Peyer's patch (tissue), 4 donors: ENCODE results near the gene NEU4. TPM values are rescaled to one million over a fixed set of nuclear protein-coding genes. Genes with fewer than 3 reads are reported as not detected.
"Not testable (repeated sequence)": the region's sequence is repeated elsewhere in the genome, so short reads cannot be mapped to it uniquely, and the experiment has no call there.

Experiments
- DNase-seq, 3 donors: peaks; one replicate each; pipeline ENCODE4 v3.0.0-alpha.2; 2017 to 2019
- H3K27ac ChIP-seq, 4 donors: fragments of 200-600 bp; sonication (generic); one replicate each; pipeline ENCODE4 v1.5.1; 2016 to 2019
- H3K27me3 ChIP-seq, 2 donors: fragments of 200-600 bp; sonication (generic); one replicate each; pipeline ENCODE4 v1.5.1; 2019
- H3K36me3 ChIP-seq, 3 donors: fragments of 200-600 bp; sonication (generic); one replicate each; pipeline ENCODE4 v1.5.1; 2016 to 2019
- H3K4me1 ChIP-seq, 4 donors: fragments of 200-600 bp; sonication (generic); one replicate each; pipeline ENCODE4 v1.5.1; 2016 to 2019
- H3K4me3 ChIP-seq, 4 donors: fragments of 200-600 bp; sonication (generic); 1 replicate in 3 of 4; 2 replicates in 1 of 4; pipeline ENCODE4 v1.5.1; 2016 to 2019; ENCODE audit warnings: mild to moderate bottlenecking in 1 of 4
- H3K9me3 ChIP-seq, 4 donors: fragments of 200-600 bp; sonication (generic); one replicate each; pipeline ENCODE4 v1.5.1; 2016 to 2019; ENCODE audit warnings: mild to moderate bottlenecking in 1 of 4
- POLR2A ChIP-seq, 2 donors: fragments of 450-650 bp; IDR thresholded peaks; one replicate each; pipeline ENCODE4 v1.5.1; 2017; ENCODE audit warnings: antibody characterized with exemption in 2 of 2, mild to moderate bottlenecking in 2 of 2, moderate library complexity in 2 of 2
- total RNA-seq, 4 donors: library from RNA; depleted of rRNA; stranded (reverse); fragments of >200 nt; gene quantifications; one replicate each; pipeline ENCODE4 v1.1.0, GENCODE V29; 2016
- TF ChIP-seq, protein P1 (sequence below), 6 experiments: fragments of 450-650 bp in 4 of 6; fragments of 200-600 bp in 2 of 6; sonication (generic) in 1 of 6; IDR thresholded peaks; one replicate each; pipeline ENCODE4 v1.5.1; 2017 to 2019; ENCODE audit warnings: antibody characterized with exemption in 6 of 6, mild to moderate bottlenecking in 3 of 6, moderate library complexity in 1 of 6

NEU4 gene
- total RNA-seq, 4 donors from 2014 or later, result 35.5 to 73.3 (median 55.9) TPM

DNA sequence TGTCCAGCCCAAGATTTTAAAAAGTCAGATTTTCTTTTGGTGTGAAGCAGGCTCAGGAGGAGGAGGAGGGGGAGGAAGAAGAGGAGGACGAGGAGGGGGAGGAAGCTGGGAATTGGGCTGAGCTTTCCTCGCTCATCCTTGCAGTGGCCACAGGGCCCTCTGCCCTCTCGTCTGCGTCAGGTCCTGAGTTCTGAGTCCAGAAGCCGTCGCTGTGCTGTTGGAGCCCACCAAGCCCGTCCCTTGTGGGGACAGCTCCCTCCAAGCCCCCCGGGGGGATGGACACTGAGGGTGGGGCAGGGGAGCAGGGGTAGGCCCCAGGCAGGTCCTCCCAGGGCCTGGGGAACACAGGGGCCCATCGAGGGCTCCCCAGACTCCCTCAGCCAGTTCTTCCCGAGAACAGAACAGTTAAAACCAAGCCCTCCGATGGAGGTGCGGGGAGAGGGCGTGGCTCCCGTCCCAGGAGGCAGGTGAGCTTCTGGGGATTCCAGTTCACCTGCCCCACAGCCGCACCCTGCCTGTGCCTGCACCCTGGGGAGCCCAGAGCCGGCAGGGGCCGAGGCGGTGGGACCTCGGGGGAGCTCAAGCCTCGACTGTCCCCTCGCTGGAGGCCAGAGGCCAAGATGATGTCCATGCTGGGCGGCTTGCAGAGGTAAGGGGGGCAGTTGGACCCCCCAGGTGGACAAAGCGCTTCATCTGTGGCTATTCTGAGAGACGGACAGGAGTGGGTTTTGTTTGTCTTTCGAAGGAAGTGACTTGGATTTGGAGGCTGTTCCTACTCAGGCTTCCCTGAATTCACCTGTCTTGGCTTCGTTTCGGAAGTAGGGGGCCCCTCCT, 32.4 kb upstream of the NEU4 start, which contains the start of gene GAL3ST2:
GAL3ST2 (plus strand) TSS at position 487 of the 834 bp plus-strand sequence; CDS start at position 621, 134 bp downstream.
- peaks cover 0 to 15% (median 5%) of the 10 kb centered on the region in 4 donors for H3K4me1 ChIP-seq
- peak in 1 of 3 donors; percentile 41 for DNase-seq
- no peak within 1 kb of the TSS for H3K27ac ChIP-seq
- no peaks in the 10 kb centered on the region for H3K36me3 ChIP-seq
- H3K27me3 ChIP-seq, result no peaks in the 10 kb centered on the region
- no peaks in the 10 kb centered on the region for H3K9me3 ChIP-seq
- no peak for TF ChIP-seq POLR2A (IDR thresholded peaks at IDR 0.05)
- TF ChIP-seq, protein P1, sequence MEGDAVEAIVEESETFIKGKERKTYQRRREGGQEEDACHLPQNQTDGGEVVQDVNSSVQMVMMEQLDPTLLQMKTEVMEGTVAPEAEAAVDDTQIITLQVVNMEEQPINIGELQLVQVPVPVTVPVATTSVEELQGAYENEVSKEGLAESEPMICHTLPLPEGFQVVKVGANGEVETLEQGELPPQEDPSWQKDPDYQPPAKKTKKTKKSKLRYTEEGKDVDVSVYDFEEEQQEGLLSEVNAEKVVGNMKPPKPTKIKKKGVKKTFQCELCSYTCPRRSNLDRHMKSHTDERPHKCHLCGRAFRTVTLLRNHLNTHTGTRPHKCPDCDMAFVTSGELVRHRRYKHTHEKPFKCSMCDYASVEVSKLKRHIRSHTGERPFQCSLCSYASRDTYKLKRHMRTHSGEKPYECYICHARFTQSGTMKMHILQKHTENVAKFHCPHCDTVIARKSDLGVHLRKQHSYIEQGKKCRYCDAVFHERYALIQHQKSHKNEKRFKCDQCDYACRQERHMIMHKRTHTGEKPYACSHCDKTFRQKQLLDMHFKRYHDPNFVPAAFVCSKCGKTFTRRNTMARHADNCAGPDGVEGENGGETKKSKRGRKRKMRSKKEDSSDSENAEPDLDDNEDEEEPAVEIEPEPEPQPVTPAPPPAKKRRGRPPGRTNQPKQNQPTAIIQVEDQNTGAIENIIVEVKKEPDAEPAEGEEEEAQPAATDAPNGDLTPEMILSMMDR (IDR thresholded peaks at IDR 0.05), result no peak
- no peak within 1 kb of the TSS for H3K4me3 ChIP-seq

DNA sequence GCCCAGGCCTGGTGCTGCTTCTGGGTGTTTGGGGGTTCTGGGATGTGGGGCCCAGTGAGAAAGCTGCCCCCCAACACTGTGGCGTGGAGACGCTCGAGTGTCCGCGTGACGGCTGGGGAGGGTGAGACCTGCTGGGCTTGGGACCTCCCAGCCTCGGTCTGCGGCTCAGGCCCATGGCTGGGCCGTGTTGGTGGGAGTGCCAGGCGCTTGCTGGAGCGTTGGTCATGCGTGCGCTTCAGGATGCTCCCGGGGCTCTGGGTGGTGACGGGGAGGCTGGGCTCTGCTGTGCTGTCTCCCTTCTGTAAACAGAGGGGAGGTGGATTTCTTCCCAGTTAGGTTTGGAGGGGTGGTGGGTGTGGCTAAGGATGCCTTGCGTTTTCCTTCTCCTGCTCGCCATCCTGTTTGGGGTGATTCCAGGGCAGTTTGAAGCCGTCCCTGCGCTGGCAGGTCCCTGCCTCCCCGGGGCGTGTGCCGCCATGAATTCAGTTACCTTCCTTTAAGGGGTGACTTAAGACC, 31.8 kb upstream of the NEU4 start:
- Histone ChIP-seq H3K27me3 (no peaks in the 10 kb centered on the region), H3K36me3 (no peaks in the 10 kb centered on the region), H3K9me3 (no peaks in the 10 kb centered on the region), H3K27ac (no peak overlapping the region), H3K4me3 (no peak overlapping the region), H3K4me1 (peaks cover 0 to 15% (median 2%) of the 10 kb centered on the region in 4 donors)
- TF ChIP-seq, protein P1 (IDR thresholded peaks at IDR 0.05), result no peak
- DNase-seq, result peak in 1 of 3 donors; percentile 34

DNA sequence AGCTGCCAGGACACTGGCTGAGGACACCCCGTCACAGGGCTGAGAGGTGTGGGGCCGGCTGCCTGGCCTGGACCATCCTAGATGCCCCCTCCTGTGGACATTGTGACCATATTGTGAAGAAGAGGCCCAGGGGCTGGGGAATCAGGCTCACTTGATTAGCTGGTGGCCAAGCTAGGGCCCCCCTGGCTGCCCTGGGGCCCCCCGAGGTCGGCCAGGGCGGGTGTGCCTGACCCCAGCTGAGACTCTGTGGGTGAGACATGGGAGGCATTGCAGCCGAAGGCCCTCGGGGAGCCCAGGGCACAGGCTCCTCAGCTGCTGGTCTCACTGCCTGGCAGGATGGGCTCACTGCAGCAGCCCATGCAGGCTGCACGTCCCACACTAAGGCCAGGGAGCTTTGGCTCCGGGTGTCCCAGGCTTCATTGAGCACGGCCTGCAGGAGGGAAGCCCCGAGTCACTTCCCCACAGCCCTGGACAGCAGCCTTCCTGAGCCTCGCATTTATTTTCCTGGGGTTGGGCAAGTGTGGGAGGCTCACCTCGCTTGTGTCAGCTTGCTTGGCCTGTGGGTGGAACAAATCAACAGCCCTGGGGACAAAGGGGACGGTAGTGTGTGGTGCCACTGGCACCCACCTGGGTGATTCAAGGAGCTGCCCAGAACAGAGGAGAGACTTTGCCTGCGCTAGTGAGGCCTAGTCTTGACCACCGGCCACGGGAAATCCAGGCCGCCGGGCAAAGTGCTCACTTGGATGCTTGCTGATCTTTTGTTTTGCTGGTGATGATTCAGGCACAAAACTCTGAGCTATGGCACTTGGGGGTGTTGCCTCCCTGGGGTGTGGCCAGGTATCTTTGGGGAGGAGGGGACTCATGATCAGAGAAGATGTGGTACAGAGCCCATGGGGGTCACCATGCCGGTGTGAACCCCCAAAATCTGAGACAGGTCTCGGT, 31.0 kb upstream of the NEU4 start:
- TF ChIP-seq POLR2A (IDR thresholded peaks at IDR 0.05), result no peak
- TF ChIP-seq, protein P1 (IDR thresholded peaks at IDR 0.05), result no peak
- DNase-seq, result peak in 1 of 3 donors; percentile 36
- no peak overlapping the region for H3K4me3 ChIP-seq
- no peak overlapping the region for H3K27ac ChIP-seq
- H3K36me3 ChIP-seq, result no peaks in the 10 kb centered on the region
- no peaks in the 10 kb centered on the region for H3K9me3 ChIP-seq
- peaks cover 0 to 15% (median 0%) of the 10 kb centered on the region in 4 donors for H3K4me1 ChIP-seq
- no peaks in the 10 kb centered on the region for H3K27me3 ChIP-seq

DNA sequence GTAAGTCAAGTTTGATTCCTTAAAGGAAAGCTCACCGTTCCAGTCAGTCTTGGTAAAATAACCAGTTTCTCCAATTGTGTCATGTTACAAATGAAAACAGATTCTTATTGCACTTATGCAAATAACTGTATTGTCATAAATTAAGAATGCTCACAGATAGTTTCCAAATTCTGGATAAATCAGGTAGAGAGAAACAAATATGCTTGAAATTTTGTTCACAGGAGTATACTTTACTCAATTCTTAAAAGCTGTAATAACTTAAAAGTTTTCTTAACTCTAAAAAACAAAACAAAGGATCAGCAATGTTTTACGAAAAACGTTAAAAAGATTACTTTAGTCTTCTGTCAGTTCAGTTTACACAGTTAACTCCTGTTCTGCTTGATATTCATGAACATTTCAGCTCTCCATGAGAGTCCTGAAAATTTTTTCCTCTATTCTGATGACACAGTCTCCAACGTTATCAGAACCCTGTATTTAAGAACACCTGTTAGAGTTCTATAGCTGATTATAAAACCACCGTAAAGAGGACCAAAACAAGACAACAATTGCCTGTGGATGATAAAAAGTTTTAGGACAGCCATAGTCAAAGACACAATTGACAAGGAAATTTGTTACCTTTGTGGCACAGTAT, 27.9 kb upstream of the NEU4 start:
- Histone ChIP-seq H3K4me1 (no peaks in the 10 kb centered on the region), H3K9me3 (no peaks in the 10 kb centered on the region), H3K27me3 (no peaks in the 10 kb centered on the region), H3K27ac (no peak overlapping the region), H3K36me3 (no peaks in the 10 kb centered on the region), H3K4me3 (no peak overlapping the region)
- DNase-seq, result no peak
- TF ChIP-seq, protein P1 (IDR thresholded peaks at IDR 0.05), result no peak
- no peak for TF ChIP-seq POLR2A (IDR thresholded peaks at IDR 0.05)

DNA sequence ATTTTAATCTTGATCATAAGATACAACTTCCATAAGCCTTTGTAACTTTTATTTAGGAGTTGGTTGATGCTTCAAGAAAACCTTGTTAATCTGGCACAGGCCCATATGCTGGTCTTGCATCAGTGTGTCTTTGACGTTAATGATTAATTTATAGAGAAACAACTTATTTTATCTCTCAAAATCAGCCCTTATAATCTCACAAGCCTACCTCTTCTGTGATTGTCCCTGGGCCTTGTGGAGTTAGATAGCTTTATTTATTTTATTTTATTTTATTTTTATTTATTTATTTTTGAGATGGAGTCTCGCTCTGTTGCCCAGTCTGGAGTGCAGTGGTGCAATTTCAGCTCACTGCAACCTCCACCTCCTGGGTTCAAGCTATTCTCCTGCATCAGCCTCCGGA, 26.9 kb upstream of the NEU4 start:
- DNase-seq, H3K36me3 ChIP-seq, H3K4me1 ChIP-seq, H3K27me3 ChIP-seq, H3K9me3 ChIP-seq, H3K4me3 ChIP-seq, H3K27ac ChIP-seq: not testable (repeated sequence)
